OCI-LY1 (cell line): Measurements from ENCODE around the gene QPCT.

Experiments used
- H2AFZ ChIP-seq: fragments of 200-600 bp; sonication (generic), shearing (Covaris generic); 2 replicates; pipeline ENCODE4 v1.6.0; 2014; ENCODE audit warnings: antibody characterized with exemption, mild to moderate bottlenecking, low read length
- H3F3A ChIP-seq: fragments of 200-600 bp; sonication (generic), shearing (Covaris generic); 2 replicates; pipeline ENCODE4 v1.6.0; 2014; ENCODE audit warnings: mild to moderate bottlenecking, antibody characterized with exemption, low read length, moderate library complexity; ENCODE audit not compliant: insufficient read depth
- H3K27ac ChIP-seq: fragments of 200-600 bp; sonication (generic); 2 replicates; pipeline ENCODE4 v1.5.1; 2014; ENCODE audit warnings: low read length, mixed run types, mild to moderate bottlenecking, low read depth; ENCODE audit not compliant: poor library complexity, severe bottlenecking
- H3K27me3 ChIP-seq: fragments of 200-600 bp; sonication (generic); 2 replicates; pipeline ENCODE4 v1.6.0; 2014; ENCODE audit warnings: antibody characterized with exemption, mild to moderate bottlenecking, low read length, moderate library complexity; ENCODE audit not compliant: insufficient read depth
- H3K36me3 ChIP-seq: fragments of 200-600 bp; sonication (generic); 2 replicates; pipeline ENCODE4 v1.6.1; 2014; ENCODE audit warnings: mild to moderate bottlenecking, antibody characterized with exemption, low read length, moderate library complexity, mixed read lengths; ENCODE audit not compliant: insufficient read depth
- H3K4me1 ChIP-seq: fragments of 200-600 bp; sonication (generic); 2 replicates; pipeline ENCODE4 v1.5.1; 2014; ENCODE audit warnings: mild to moderate bottlenecking, low read length, moderate library complexity; ENCODE audit not compliant: insufficient read depth, severe bottlenecking
- H3K4me2 ChIP-seq: fragments of 200-600 bp; sonication (generic), shearing (Covaris generic); 2 replicates; pipeline ENCODE4 v1.6.1; 2014; ENCODE audit warnings: low read length
- H3K4me3 ChIP-seq: fragments of 200-600 bp; sonication (generic); 2 replicates; pipeline ENCODE4 v1.5.1; 2014; ENCODE audit warnings: low read length, low read depth, mild to moderate bottlenecking, mixed read lengths; ENCODE audit not compliant: poor library complexity, severe bottlenecking
- H3K79me2 ChIP-seq: fragments of 200-600 bp; shearing (Covaris generic); 2 replicates; pipeline ENCODE4 v1.6.1; 2016; ENCODE audit warnings: mixed run types, low read length, mixed read lengths; ENCODE audit not compliant: insufficient read depth
- H3K9ac ChIP-seq: fragments of 200-600 bp; sonication (generic), shearing (Covaris generic); 2 replicates; pipeline ENCODE4 v1.6.1; 2014; ENCODE audit warnings: mild to moderate bottlenecking, low read length, mixed read lengths
- H3K9me2 ChIP-seq: fragments of 200-600 bp; sonication (generic), shearing (Covaris generic); 2 replicates; pipeline ENCODE4 v1.6.1; 2014; ENCODE audit warnings: low read depth, mild to moderate bottlenecking, low read length, mixed read lengths
- H3K9me3 ChIP-seq: fragments of 200-600 bp; shearing (Covaris generic); 2 replicates; pipeline ENCODE4 v1.6.1; 2014; ENCODE audit warnings: low read length, mixed read lengths
- H4K20me1 ChIP-seq: fragments of 200-600 bp; sonication (generic), shearing (Covaris generic); 2 replicates; pipeline ENCODE4 v1.6.0; 2016; ENCODE audit warnings: mild to moderate bottlenecking, low read length; ENCODE audit not compliant: insufficient read depth
- CTCF ChIP-seq: fragments of 200-600 bp; sonication (generic), shearing (Covaris generic); IDR thresholded peaks from 2 replicates; pipeline ENCODE4 v1.5.1; 2017; ENCODE audit warnings: mild to moderate bottlenecking, antibody characterized with exemption, low read length, moderate library complexity, mixed read lengths
- EZH2 ChIP-seq: fragments of 200-600 bp; sonication (generic), shearing (Covaris generic); IDR thresholded peaks from 2 replicates; pipeline ENCODE4 v1.8.0; 2017; ENCODE audit warnings: borderline replicate concordance, mixed run types, mild to moderate bottlenecking, antibody characterized with exemption, low read length, moderate library complexity, mixed read lengths

QPCT gene

GRCh38 chr2:37361994-37362698, 17.7 kb downstream of the QPCT start:
- TF ChIP-seq CTCF (no peak), EZH2 (no peak)
- H3K36me3 ChIP-seq: no peaks in the 10 kb centered on the region
- no peaks in the 10 kb centered on the region for H3K9me3 ChIP-seq
- no peaks in the 10 kb centered on the region for H3K79me2 ChIP-seq
- peaks cover 50% of the 10 kb centered on the region for H3K4me1 ChIP-seq
- H3K9ac ChIP-seq: no peak overlapping the region
- no peak overlapping the region for H2AFZ ChIP-seq
- no peak overlapping the region for H3K27ac ChIP-seq
- H3K4me2 ChIP-seq: no peak overlapping the region
- H3K4me3 ChIP-seq: no peak overlapping the region
- H4K20me1 ChIP-seq: no peaks in the 10 kb centered on the region
- H3K27me3 ChIP-seq: no peaks in the 10 kb centered on the region
- H3F3A ChIP-seq: no peaks in the 10 kb centered on the region
- H3K9me2 ChIP-seq: no peaks in the 10 kb centered on the region

DNA sequence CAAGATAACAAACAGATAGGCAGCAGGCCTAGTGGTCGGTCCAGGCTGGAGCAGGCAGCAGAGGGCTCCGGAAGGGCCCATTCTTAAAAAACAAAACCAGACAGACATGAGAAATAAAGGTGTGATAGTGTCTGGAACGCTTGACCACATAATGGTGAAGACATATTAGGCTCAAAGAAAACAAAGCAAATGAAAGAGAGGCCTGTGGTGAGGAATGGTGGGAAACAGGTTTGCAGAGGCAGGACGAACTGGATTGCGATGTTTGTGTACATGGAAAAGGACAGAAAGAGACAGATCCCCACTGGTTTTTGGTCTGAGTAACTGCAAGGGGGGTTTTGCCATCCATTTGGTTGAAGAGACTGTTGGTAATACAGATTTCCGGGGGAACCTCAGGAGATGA, 19.9 kb downstream of the QPCT start:
- no peaks in the 10 kb centered on the region for H3K27me3 ChIP-seq
- H3K9ac ChIP-seq: no peak overlapping the region
- H3K4me3 ChIP-seq: no peak overlapping the region
- no peaks in the 10 kb centered on the region for H3K36me3 ChIP-seq
- no peaks in the 10 kb centered on the region for H4K20me1 ChIP-seq
- no peaks in the 10 kb centered on the region for H3F3A ChIP-seq
- no peak overlapping the region for H2AFZ ChIP-seq
- H3K9me2 ChIP-seq: no peaks in the 10 kb centered on the region
- peaks cover 35% of the 10 kb centered on the region for H3K4me1 ChIP-seq
- H3K9me3 ChIP-seq: no peaks in the 10 kb centered on the region
- H3K79me2 ChIP-seq: no peaks in the 10 kb centered on the region
- H3K4me2 ChIP-seq: no peak overlapping the region
- no peak overlapping the region for H3K27ac ChIP-seq
- TF ChIP-seq EZH2 (no peak), CTCF (no peak)

DNA sequence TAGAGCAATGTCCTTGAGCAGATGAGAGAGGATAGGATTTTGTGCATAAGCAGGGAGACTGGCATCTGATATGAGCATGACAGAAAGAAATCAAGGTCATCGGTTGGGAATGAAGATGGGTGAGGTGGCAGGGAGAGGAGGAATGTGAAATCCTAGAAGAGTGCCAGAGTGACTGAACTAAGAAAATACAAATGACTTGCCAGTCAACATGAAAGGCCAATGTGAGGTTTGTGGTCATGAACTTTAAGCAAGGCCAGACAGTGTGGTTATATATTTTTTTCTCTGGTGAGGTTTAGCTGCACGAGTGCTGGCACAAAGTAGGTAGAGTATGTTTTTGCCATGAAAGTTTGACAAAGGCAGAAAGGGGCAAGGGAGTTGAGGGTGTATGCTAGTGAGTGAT, 21.2 kb downstream of the QPCT start:
- Histone ChIP-seq H3K9me3 (no peaks in the 10 kb centered on the region), H3K4me1 (peaks cover 22% of the 10 kb centered on the region), H3K4me3 (no peak overlapping the region), H3K9ac (no peak overlapping the region), H2AFZ (no peak overlapping the region), H3K36me3 (no peaks in the 10 kb centered on the region), H3F3A (no peaks in the 10 kb centered on the region), H3K79me2 (no peaks in the 10 kb centered on the region), H3K9me2 (no peaks in the 10 kb centered on the region), H4K20me1 (no peaks in the 10 kb centered on the region), H3K27me3 (no peaks in the 10 kb centered on the region), H3K27ac (no peak overlapping the region), H3K4me2 (no peak overlapping the region)
- TF ChIP-seq EZH2 (no peak), CTCF (no peak)
